GM12878 (cell line): Measurements from ENCODE around the gene SNAPC4. TPM values are rescaled to one million over a fixed set of nuclear protein-coding genes. Genes with fewer than 3 reads are reported as not detected.

Experiments
- ATAC-seq: fragments of 200-7000 bp; cut with Tn5 transposase; 3 replicates; pipeline ENCODE4 v1.9.1; 2020; ENCODE audit warnings: mild to moderate bottlenecking, moderate library complexity
- BruUV-seq: library from RNA; stranded (reverse); fragments of 400-500 nt; replicated peaks from 2 replicates; lab custom pipeline; 2021; lab: Mats Ljungman, UMichigan
- CTCF ChIA-PET: fragments of 300-600 bp; sonication (Branson Sonifier 250); formaldehyde crosslinking; extraction: SDS; loops from one replicate; lab custom pipeline; 2021; ENCODE audit warnings: inconsistent platforms; lab: Yijun Ruan, JAX
- POLR2A ChIA-PET: fragments of 350-600 bp; formaldehyde crosslinking; extraction: SDS; loops from one replicate; lab custom pipeline; 2021; ENCODE audit warnings: inconsistent platforms; lab: Charles Lee
- RAD21 ChIA-PET: fragments of 300-600 bp; sonication (Branson Sonifier 250); formaldehyde crosslinking; loops from one replicate; lab custom pipeline; 2023; ENCODE audit warnings: antibody characterized with exemption; ENCODE audit not compliant: unreplicated experiment; lab: Charles Lee
- SMC1A ChIA-PET: fragments of 300-600 bp; sonication (Branson Sonifier 250); formaldehyde crosslinking; loops from one replicate; lab custom pipeline; 2023; ENCODE audit not compliant: unreplicated experiment, uncharacterized antibody; lab: Charles Lee
- DNase-seq: peaks from one replicate; pipeline ENCODE4 v3.0.0-alpha.2; 2011; ENCODE audit warnings: low read depth, low spot score
- FAIRE-seq: peaks from 3 replicates; lab custom pipeline; 2011; peaks lifted over from hg19 to GRCh38; lab: Jason Lieb, UNC
- H2AFZ ChIP-seq: 2 replicates; pipeline ENCODE4 v1.6.0; 2011; ENCODE audit warnings: low read depth, low read length, control low read depth; ENCODE audit not compliant: control insufficient read depth
- H3K27ac ChIP-seq: 2 replicates; pipeline ENCODE4 v1.5.1; 2011; ENCODE audit warnings: control low read depth; ENCODE audit not compliant: control insufficient read depth, insufficient read depth
- H3K27me3 ChIP-seq, 2 experiments: replicated peaks in 1 of 2; 2 replicates each; pipeline versions ENCODE4 v1.6.0 to v1.6.1; 2011; ENCODE audit warnings: low read length in 1 of 2; ENCODE audit not compliant: control insufficient read depth in 2 of 2, insufficient read depth in 2 of 2
- H3K36me3 ChIP-seq, 2 experiments: 2 replicates each; pipeline ENCODE4 v1.5.1; 2011; ENCODE audit warnings: low read length in 1 of 2; ENCODE audit not compliant: control insufficient read depth in 2 of 2, insufficient read depth in 2 of 2
- H3K4me1 ChIP-seq: 2 replicates; pipeline ENCODE4 v1.6.1; 2011; ENCODE audit warnings: mild to moderate bottlenecking, low read length, moderate library complexity, mixed read lengths; ENCODE audit not compliant: control insufficient read depth, insufficient read depth
- H3K4me2 ChIP-seq: 2 replicates; pipeline ENCODE4 v1.6.0; 2011; ENCODE audit warnings: control low read depth; ENCODE audit not compliant: control insufficient read depth, insufficient read depth
- H3K4me3 ChIP-seq: fragments of 200-600 bp; sonication (generic); 2 replicates; pipeline ENCODE4 v1.5.1; 2016
- H3K79me2 ChIP-seq: 2 replicates; pipeline ENCODE4 v1.6.0; 2011; ENCODE audit warnings: low read length; ENCODE audit not compliant: control insufficient read depth, insufficient read depth
- H3K9ac ChIP-seq: 2 replicates; pipeline ENCODE4 v1.8.0; 2011; ENCODE audit warnings: low read length, control low read depth, mixed read lengths; ENCODE audit not compliant: control insufficient read depth, insufficient read depth
- H3K9me3 ChIP-seq: replicated peaks from 3 replicates; pipeline ENCODE4 v1.5.1; 2011; ENCODE audit warnings: mild to moderate bottlenecking, low read length; ENCODE audit not compliant: control insufficient read depth, insufficient read depth
- H4K20me1 ChIP-seq: 2 replicates; pipeline ENCODE4 v1.6.0; 2011; ENCODE audit not compliant: control insufficient read depth, insufficient read depth
- BHLHE40 ChIP-seq, 2 experiments: fragments of 450-650 bp in 1 of 2; IDR thresholded peaks; 2 replicates each; pipeline ENCODE4 v1.6.1; 2011 to 2017; ENCODE audit warnings: low read depth in 2 of 2, borderline replicate concordance in 1 of 2, improper control_type of control experiment in 1 of 2, low read length in 1 of 2, mild to moderate bottlenecking in 1 of 2
- CBFB ChIP-seq: IDR thresholded peaks from 2 replicates; pipeline ENCODE4 v1.6.1; 2016; ENCODE audit warnings: antibody characterized with exemption, low read depth
- CHD1 ChIP-seq: IDR thresholded peaks from 2 replicates; pipeline ENCODE4 v1.6.1; 2012; ENCODE audit warnings: low read depth, low read length, improper control_type of control experiment
- CHD4 ChIP-seq: fragments of 200-600 bp; sonication (generic); IDR thresholded peaks from 2 replicates; pipeline ENCODE4 v1.6.1; 2016; ENCODE audit warnings: mild to moderate bottlenecking
- E2F8 ChIP-seq: fragments of 450-650 bp; IDR thresholded peaks from 2 replicates; pipeline ENCODE4 v1.6.1; 2018; ENCODE audit warnings: mild to moderate bottlenecking, low read depth, moderate library complexity; ENCODE audit not compliant: partially characterized antibody
- HDAC2 ChIP-seq: fragments of 200-600 bp; sonication (generic); IDR thresholded peaks from 2 replicates; pipeline ENCODE4 v1.6.1; 2017
- HSF1 ChIP-seq: fragments of 150-350 bp; IDR thresholded peaks from 2 replicates; pipeline ENCODE4 v1.6.1; 2014; ENCODE audit warnings: mild to moderate bottlenecking, low read depth, low read length
- IKZF1 ChIP-seq: fragments of 450-650 bp; conservative IDR thresholded peaks from 2 replicates; pipeline ENCODE4 v1.6.1; 2017; ENCODE audit warnings: antibody characterized with exemption, mild to moderate bottlenecking
- JUNB ChIP-seq: IDR thresholded peaks from 2 replicates; pipeline ENCODE4 v1.6.1; 2016; ENCODE audit warnings: antibody characterized with exemption, mild to moderate bottlenecking
- NBN ChIP-seq: fragments of 450-650 bp; IDR thresholded peaks from 2 replicates; pipeline ENCODE4 v1.6.1; 2016
- NFXL1 ChIP-seq: fragments of 450-650 bp; IDR thresholded peaks from 2 replicates; pipeline ENCODE4 v1.6.1; 2017; ENCODE audit warnings: antibody characterized with exemption, mild to moderate bottlenecking, borderline replicate concordance
- NKRF ChIP-seq: fragments of 450-650 bp; conservative IDR thresholded peaks from 2 replicates; pipeline ENCODE4 v1.6.1; 2017; ENCODE audit warnings: mild to moderate bottlenecking, moderate library complexity
- PAX5 ChIP-seq: IDR thresholded peaks from 2 replicates; pipeline ENCODE4 v1.6.1; 2011; ENCODE audit warnings: low read depth, low read length, borderline replicate concordance
- PAX8 ChIP-seq: fragments of 450-650 bp; IDR thresholded peaks from 2 replicates; pipeline ENCODE4 v1.6.1; 2017; ENCODE audit warnings: mild to moderate bottlenecking, moderate library complexity
- POU2F2 ChIP-seq: IDR thresholded peaks from 3 replicates; pipeline ENCODE4 v1.6.1; 2011; ENCODE audit warnings: low read depth, mild to moderate bottlenecking, low read length, borderline replicate concordance
- SMC3 ChIP-seq: IDR thresholded peaks from 2 replicates; pipeline ENCODE4 v1.6.1; 2011; ENCODE audit warnings: low read length, improper control_type of control experiment, borderline replicate concordance
- WGBS: methylation state at CpG from one replicate; pipeline ENCODE4 v1.1.6; 2016; ENCODE audit warnings: low lambda C conversion rate; ENCODE audit not compliant: insufficient replicate concordance, insufficient coverage; ENCODE audit errors: missing lambda C conversion rate; 5-methylcytosine and 5-hydroxymethylcytosine counted together
- in situ Hi-C: fragments of 300-500 bp; cut with MboI; formaldehyde crosslinking; loops from 9 replicates; pipeline ENCODE4 v1.14.3; 2018; ENCODE audit warnings: mixed read lengths
- intact Hi-C: fragments of 100-400 bp; cut with micrococcal nuclease; formaldehyde crosslinking; loops from one replicate; pipeline ENCODE4 v1.14.2; 2022; ENCODE audit not compliant: unreplicated experiment
- polyA plus RNA-seq, 11 experiments: library from polyadenylated mRNA; depleted of rRNA in 4 of 11; unstranded in 6 of 11; stranded (reverse) in 5 of 11; fragments of >200 nt; fragmentation: Nextera tagmentation in 4 of 11; fragmentation: Illumina TruSeq in 1 of 11; extraction: Ambion mirVana in 4 of 11; extraction: Trizol in 1 of 11; gene quantifications; 1 replicate in 1 of 11; 2 replicates in 10 of 11; pipeline versions ENCODE4 v1.2.1 to v1.2.3, GENCODE V29; 2011 to 2016; ENCODE audit warnings: inconsistent platforms in 2 of 11, missing spikeins in 2 of 11, low read depth in 1 of 11
- total RNA-seq, 4 experiments: library from RNA; depleted of rRNA in 3 of 4; stranded (reverse); fragments of >200 nt in 3 of 4; fragmentation: Illumina TruSeq in 1 of 4; extraction: Trizol in 1 of 4; gene quantifications; 2 replicates each; pipeline versions ENCODE4 v1.2.1 to v1.2.3, GENCODE V29; 2013 to 2021

Gene SNAPC4
- total and polyA plus RNA-seq, 10 of the 15 experiments (the other 5 are each of a cell fraction or from before 2014, with no cell fraction given), result 0.42 to 19.8 (median 7.0) TPM

- no peak for TF ChIP-seq NKRF
- TF ChIP-seq CHD1, result no peak
- no peak for TF ChIP-seq BHLHE40 (IDR thresholded peaks at IDR 0.05; ENCODE audit: borderline replicate concordance in 1 of 2, low read depth in 2 of 2, low read length in 1 of 2)
- TF ChIP-seq SMC3, result no peak
- no peak for TF ChIP-seq POU2F2
- no peak for TF ChIP-seq HDAC2
- TF ChIP-seq E2F8, result no peak
- TF ChIP-seq IKZF1, result no peak
Observed at GRCh38 chr9:136416427-136416826, 16.5 kb upstream of the SNAPC4 start (continued).

- Histone ChIP-seq H4K20me1 (no peaks in the 10 kb centered on the region), H3K79me2 (peaks cover 46% of the 10 kb centered on the region), H3K27me3 (no peaks in the 10 kb centered on the region), H3K36me3 (peaks cover 19 to 23% of the 10 kb centered on the region in 2 experiments; a peak in 3 of 4 replicates), H3K4me1 (peaks cover 13% of the 10 kb centered on the region), H3K4me2 (no peak overlapping the region), H3K9me3 (no peaks in the 10 kb centered on the region), H3K4me3 (no peak overlapping the region), H2AFZ (no peak overlapping the region), H3K9ac (no peak overlapping the region), H3K27ac (no peak overlapping the region; the same call in 1 of the 2 replicates)
- DNase-seq (no peak), ATAC-seq (no peak), FAIRE-seq (no peak)
- TF ChIP-seq PAX8 (no peak), JUNB (no peak), HSF1 (no peak), CHD4 (no peak), NBN (no peak), NFXL1 (no peak), CBFB (no peak), PAX5 (no peak)
- intact Hi-C loops (no loop called here), in situ Hi-C loops (no loop called here)
- ChIA-PET POLR2A (interaction anchor here (1.4 kb wide), 1 partner anchor 50 kb away, joined by 4 read pairs; the partner anchor contains the start of gene DNLZ), CTCF (no interaction called here), SMC1A (no interaction called here), RAD21 (interaction anchor here (0.6 kb wide), 1 partner anchor 23 kb away, joined by 3 read pairs; no protein-coding TSS in a partner anchor)
- BruUV-seq, result no TSS peak
- 97% methylated on average over 9 of the region's 9 CpGs for WGBS
Observed at GRCh38 chr9:136412962-136413361, 13.0 kb upstream of the SNAPC4 start.
